Subcutaneous abdominal adipose tissue (tissue), 5 donors: ENCODE data around the gene TMEM119.

Experiments
- H3K27ac ChIP-seq: one replicate; pipeline ENCODE4 v1.7.0; 2013; ENCODE audit warnings: low read depth, mild to moderate bottlenecking, inconsistent platforms, low read length, moderate library complexity
- H3K27me3 ChIP-seq, 5 donors: one replicate each; pipeline ENCODE4 v1.7.0; 2013; ENCODE audit warnings: low read length in 5 of 5, inconsistent platforms in 1 of 5; ENCODE audit not compliant: control insufficient read depth in 5 of 5, insufficient read depth in 4 of 5
- H3K36me3 ChIP-seq, 5 donors: one replicate each; pipeline ENCODE4 v1.7.0; 2013; ENCODE audit warnings: low read length in 5 of 5; ENCODE audit not compliant: control insufficient read depth in 5 of 5, insufficient read depth in 5 of 5
- H3K4me1 ChIP-seq, 5 donors: one replicate each; pipeline ENCODE4 v1.7.0; 2013; ENCODE audit warnings: low read length in 5 of 5, mild to moderate bottlenecking in 3 of 5, moderate library complexity in 1 of 5; ENCODE audit not compliant: control insufficient read depth in 5 of 5, insufficient read depth in 5 of 5
- H3K4me3 ChIP-seq, 5 donors: one replicate each; pipeline ENCODE4 v1.7.0; 2013; ENCODE audit warnings: low read length in 5 of 5, low read depth in 1 of 5
- H3K9ac ChIP-seq, 5 donors: one replicate each; pipeline ENCODE4 v1.7.0; 2013; ENCODE audit warnings: low read length in 5 of 5, mild to moderate bottlenecking in 4 of 5, moderate library complexity in 3 of 5
- H3K9me3 ChIP-seq, 5 donors: one replicate each; pipeline ENCODE4 v1.7.0; 2013; ENCODE audit warnings: low read length in 5 of 5; ENCODE audit not compliant: control insufficient read depth in 5 of 5
- donor health status: healthy.
- donor health status: healthy.
- donor health status: healthy.
- donor health status: healthy.
- donor health status: healthy.

Gene TMEM119

GRCh38 chr12:108641446-108642268 lies 43.8 kb upstream of the TMEM119 start:
- no peaks in the 10 kb centered on the region for H3K27me3 ChIP-seq
- no peaks in the 10 kb centered on the region for H3K9me3 ChIP-seq
- H3K4me3 ChIP-seq = no peak overlapping the region
- H3K27ac ChIP-seq = peak overlapping the region; percentile 39
- no peak overlapping the region for H3K9ac ChIP-seq
- H3K36me3 ChIP-seq = peaks cover 4 to 24% (median 18%) of the 10 kb centered on the region in 5 donors
- H3K4me1 ChIP-seq = peaks cover 4 to 61% (median 55%) of the 10 kb centered on the region in 5 donors

- no peaks in the 10 kb centered on the region for H3K27me3 ChIP-seq
- no peak overlapping the region for H3K27ac ChIP-seq
- no peaks in the 10 kb centered on the region for H3K9me3 ChIP-seq
- H3K36me3 ChIP-seq = peaks cover 0 to 16% (median 12%) of the 10 kb centered on the region in 5 donors
- H3K4me3 ChIP-seq = no peak overlapping the region
- H3K9ac ChIP-seq = no peak overlapping the region
- H3K4me1 ChIP-seq = peaks cover 4 to 61% (median 55%) of the 10 kb centered on the region in 5 donors
These were observed 43.0 kb upstream of the TMEM119 start for GRCh38 chr12:108640802-108641445.

- Histone ChIP-seq H3K27ac (no peak overlapping the region), H3K4me3 (no peak overlapping the region), H3K9ac (peak overlapping the region in 1 of 5 donors; percentile 57), H3K4me1 (peaks cover 1 to 69% (median 52%) of the 10 kb centered on the region in 5 donors), H3K36me3 (no peaks in the 10 kb centered on the region), H3K9me3 (no peaks in the 10 kb centered on the region), H3K27me3 (no peaks in the 10 kb centered on the region)
These were observed 41.3 kb upstream of the TMEM119 start for GRCh38 chr12:108638997-108639822.

GRCh38 chr12:108638141-108638827 lies 40.4 kb upstream of the TMEM119 start:
- Histone ChIP-seq H3K27me3 (no peaks in the 10 kb centered on the region), H3K27ac (no peak overlapping the region), H3K9me3 (no peaks in the 10 kb centered on the region), H3K9ac (peak overlapping the region in 3 of 5 donors; percentile 46 to 57 (median 49)), H3K4me1 (peaks cover 1 to 69% (median 53%) of the 10 kb centered on the region in 5 donors), H3K4me3 (peak overlapping the region in 4 of 5 donors; percentile 9 to 40 (median 34)), H3K36me3 (no peaks in the 10 kb centered on the region)

- Histone ChIP-seq H3K27ac (no peak overlapping the region), H3K9me3 (no peaks in the 10 kb centered on the region), H3K4me3 (no peak overlapping the region), H3K4me1 (peaks cover 1 to 65% (median 47%) of the 10 kb centered on the region in 5 donors), H3K36me3 (no peaks in the 10 kb centered on the region), H3K27me3 (no peaks in the 10 kb centered on the region), H3K9ac (peak overlapping the region in 1 of 5 donors; percentile 57)
These were observed 39.5 kb upstream of the TMEM119 start for GRCh38 chr12:108637222-108637971.

GRCh38 chr12:108635997-108636808 lies 38.3 kb upstream of the TMEM119 start:
- H3K9ac ChIP-seq = no peak overlapping the region
- H3K9me3 ChIP-seq = no peaks in the 10 kb centered on the region
- peaks cover 1 to 53% (median 36%) of the 10 kb centered on the region in 5 donors for H3K4me1 ChIP-seq
- H3K27ac ChIP-seq = no peak overlapping the region
- H3K27me3 ChIP-seq = no peaks in the 10 kb centered on the region
- H3K36me3 ChIP-seq = no peaks in the 10 kb centered on the region
- H3K4me3 ChIP-seq = no peak overlapping the region

- Histone ChIP-seq H3K36me3 (no peaks in the 10 kb centered on the region), H3K27ac (no peak overlapping the region), H3K4me1 (peaks cover 1 to 60% (median 41%) of the 10 kb centered on the region in 5 donors), H3K9ac (no peak overlapping the region), H3K27me3 (no peaks in the 10 kb centered on the region), H3K4me3 (no peak overlapping the region), H3K9me3 (no peaks in the 10 kb centered on the region)
These were observed 37.5 kb upstream of the TMEM119 start for GRCh38 chr12:108635201-108635996.

- no peaks in the 10 kb centered on the region for H3K36me3 ChIP-seq
- H3K4me3 ChIP-seq = no peak overlapping the region
- H3K9me3 ChIP-seq = no peaks in the 10 kb centered on the region
- H3K4me1 ChIP-seq = peaks cover 1 to 70% (median 47%) of the 10 kb centered on the region in 5 donors
- H3K9ac ChIP-seq = peak overlapping the region in 1 of 5 donors; percentile 17
- H3K27me3 ChIP-seq = no peaks in the 10 kb centered on the region
- peak overlapping the region; percentile 10 for H3K27ac ChIP-seq
These were observed 36.5 kb upstream of the TMEM119 start for GRCh38 chr12:108634341-108634751.
